HL-60 (cell line): ENCODE results near the gene TEDDM1.

Experiments
- CTCF ChIP-seq: IDR thresholded peaks from one replicate; pipeline ENCODE4 v1.5.1; 2011; ENCODE audit warnings: low read length, control low read depth, inconsistent platforms; ENCODE audit not compliant: insufficient read depth
- GABPA ChIP-seq: IDR thresholded peaks from 2 replicates; pipeline ENCODE4 v1.6.1; 2012; ENCODE audit warnings: low read depth
- POLR2AphosphoS5 ChIP-seq: IDR thresholded peaks from 2 replicates; pipeline ENCODE4 v1.6.1; 2012; ENCODE audit warnings: low read depth
- REST ChIP-seq: IDR thresholded peaks from 2 replicates; pipeline ENCODE4 v1.6.1; 2012; ENCODE audit warnings: low read depth; ENCODE audit not compliant: insufficient replicate concordance

GRCh38 chr1:182359645-182360044 is 40.8 kb downstream of the TEDDM1 start:
- no peak for TF ChIP-seq CTCF
- TF ChIP-seq POLR2AphosphoS5: no peak
- TF ChIP-seq REST: no peak
- TF ChIP-seq GABPA: no peak
